Measurements from ENCODE around the gene NOPCHAP1.
A peak's percentile ranks its signal among the peaks of the same experiment; 100 is the strongest.
"Not testable (repeated sequence)": the region's sequence is repeated elsewhere in the genome, so short reads cannot be mapped to it uniquely, and the experiment has no call there.

NOPCHAP1 gene

DNA sequence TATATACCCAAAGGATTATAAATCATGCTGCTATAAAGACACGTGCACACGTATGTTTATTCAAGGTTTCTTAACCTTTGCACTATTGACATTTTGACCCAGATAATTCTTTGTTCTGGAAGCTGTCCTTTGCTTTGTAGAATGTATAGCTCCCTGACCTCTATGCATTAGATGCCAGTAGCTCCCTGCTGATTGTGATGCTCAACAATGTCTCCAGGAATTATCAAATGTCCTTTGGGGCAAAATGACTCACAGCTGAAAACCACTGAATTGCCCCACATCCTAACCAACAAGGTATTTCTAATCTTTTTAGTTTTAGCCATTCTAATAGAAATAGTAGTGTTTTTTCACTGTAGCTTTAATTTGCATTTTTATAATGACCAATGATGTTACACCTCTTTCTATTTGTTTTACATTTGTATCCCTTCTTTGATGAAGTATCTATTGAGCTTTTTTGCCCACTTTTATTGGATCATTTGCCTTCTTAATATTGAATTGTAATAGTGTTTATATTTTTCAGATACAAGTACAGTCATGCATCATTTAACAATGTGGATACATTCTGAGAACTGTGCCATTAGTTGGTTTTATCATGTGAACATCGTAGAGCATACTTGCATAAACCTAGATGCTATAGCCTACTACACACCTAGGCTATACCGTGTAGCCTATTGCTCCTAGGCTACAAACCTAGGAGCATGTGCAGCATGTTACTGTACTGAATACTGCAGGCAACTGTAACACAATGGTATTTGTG, 10.4 kb upstream of the NOPCHAP1 start:
- Mint-ChIP-seq H3K4me1 (ENCODE audit: low read depth in 2 of 2) (no peaks in the 10 kb centered on the region), H3K27me3 (no peaks in the 10 kb centered on the region), H3K27ac (no peak overlapping the region), H3K4me3 (no peak overlapping the region), H3K9me3 (no peaks in the 10 kb centered on the region), H3K36me3 (ENCODE audit: insufficient read depth) (no peaks in the 10 kb centered on the region)
- no peak for ATAC-seq (replicated peaks)
- no peak for DNase-seq

DNA sequence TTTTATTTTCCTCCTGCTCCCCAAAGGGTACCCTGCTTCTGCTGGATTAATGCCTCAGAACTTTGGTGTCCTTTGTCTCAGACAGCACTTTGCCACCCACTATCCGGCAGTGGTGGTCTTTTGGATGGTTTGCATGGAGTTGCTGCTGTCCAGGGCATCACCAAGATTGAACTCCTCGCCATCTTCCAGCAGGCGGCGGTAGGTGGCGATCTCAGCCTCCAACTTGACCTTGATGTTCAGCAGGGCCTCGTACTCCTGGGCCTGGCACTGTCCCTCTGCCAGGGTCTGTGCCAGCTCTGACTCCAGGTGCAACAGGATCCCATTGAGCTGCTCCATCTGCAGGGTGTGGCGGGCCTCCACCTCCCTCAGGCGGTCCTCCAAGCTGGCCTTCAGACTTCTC, 9.4 kb upstream of the NOPCHAP1 start:
- DNase-seq (no peak), ATAC-seq (replicated peaks) (no peak)
- H3K4me3 Mint-ChIP-seq, result no peak overlapping the region
- no peaks in the 10 kb centered on the region for H3K9me3 Mint-ChIP-seq
- H3K36me3 Mint-ChIP-seq (ENCODE audit: insufficient read depth), result no peaks in the 10 kb centered on the region
- no peaks in the 10 kb centered on the region for H3K27me3 Mint-ChIP-seq
- no peaks in the 10 kb centered on the region for H3K4me1 Mint-ChIP-seq (ENCODE audit: low read depth in 2 of 2)
- H3K27ac Mint-ChIP-seq, result no peak overlapping the region

DNA sequence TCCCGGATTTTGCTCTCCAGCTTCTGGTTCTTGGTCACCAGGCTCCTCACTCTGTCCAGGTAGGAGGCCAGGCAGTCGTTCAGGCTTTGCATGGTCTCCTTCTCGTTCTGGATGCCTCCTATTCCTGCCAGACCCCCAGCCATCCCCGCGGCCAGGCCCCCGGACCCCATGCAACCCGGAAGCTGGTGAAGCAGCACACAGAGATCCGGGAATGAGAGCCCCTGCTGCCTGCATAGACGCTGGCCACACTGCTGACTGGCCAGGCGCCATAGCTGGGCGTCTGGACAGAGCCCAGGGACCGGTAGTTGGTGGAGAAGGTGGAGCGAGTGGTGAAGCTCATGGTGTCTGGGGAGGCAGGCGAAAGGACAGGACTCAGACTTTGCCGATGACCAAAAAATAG, 8.4 kb upstream of the NOPCHAP1 start:
- not testable (repeated sequence) for H3K36me3 Mint-ChIP-seq (ENCODE audit: insufficient read depth); DNase-seq; H3K9me3 Mint-ChIP-seq; ATAC-seq (replicated peaks); H3K27ac Mint-ChIP-seq; H3K4me1 Mint-ChIP-seq (ENCODE audit: low read depth in 2 of 2); H3K4me3 Mint-ChIP-seq; H3K27me3 Mint-ChIP-seq

DNA sequence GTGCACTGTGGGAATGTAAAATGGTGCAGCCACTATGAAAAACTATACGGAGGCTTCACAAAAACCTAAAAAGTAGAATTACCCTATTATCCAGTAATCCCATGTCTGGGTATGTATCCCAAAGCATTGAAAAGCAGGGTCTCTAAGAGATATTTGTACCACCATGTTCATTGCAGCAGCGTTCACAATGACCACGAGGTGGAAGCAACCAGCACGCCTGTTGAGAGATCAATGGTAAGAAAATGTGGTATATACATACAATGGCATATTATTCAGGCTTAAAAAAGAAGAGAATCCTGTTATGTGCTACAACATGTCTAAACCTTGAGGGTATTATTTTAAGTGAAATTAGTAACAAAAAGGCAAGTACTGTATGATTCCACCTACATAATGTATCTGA, 910 bp upstream of the NOPCHAP1 start:
- Mint-ChIP-seq H3K4me3 (peak overlapping the region; percentile 83 to 90), H3K4me1 (ENCODE audit: low read depth in 2 of 2) (peaks cover 21 to 31% of the 10 kb centered on the region in 2 donors), H3K27ac (peak overlapping the region in 1 of 2 donors; percentile 62), H3K27me3 (peaks cover 0 to 23% of the 10 kb centered on the region in 2 donors), H3K9me3 (no peaks in the 10 kb centered on the region), H3K36me3 (ENCODE audit: insufficient read depth) (peaks cover 12% of the 10 kb centered on the region)
- DNase-seq, result no peak
- no peak for ATAC-seq (replicated peaks)

DNA sequence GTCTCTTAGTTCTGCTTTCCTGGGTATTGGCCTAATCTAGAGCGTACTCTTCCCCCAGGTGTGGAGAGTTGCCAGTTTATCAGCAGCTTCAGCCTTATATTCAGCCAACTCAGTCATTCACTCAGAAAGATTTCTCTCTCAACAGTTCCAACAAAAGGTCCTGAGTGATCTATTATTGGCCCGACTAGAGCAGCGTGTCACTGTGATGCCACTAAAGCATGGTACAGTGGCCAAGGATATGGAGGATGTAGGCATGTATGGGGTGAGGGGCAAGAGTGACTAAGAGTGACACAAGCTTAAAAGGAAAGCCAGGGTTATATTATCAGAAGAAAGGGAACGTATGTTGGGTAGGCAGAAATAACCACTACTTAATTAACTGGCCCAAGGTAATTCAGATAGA, 4.8 kb downstream of the NOPCHAP1 start:
- H3K36me3 Mint-ChIP-seq (ENCODE audit: insufficient read depth), result peaks cover 42% of the 10 kb centered on the region
- no peaks in the 10 kb centered on the region for H3K27me3 Mint-ChIP-seq
- no peak overlapping the region for H3K27ac Mint-ChIP-seq
- DNase-seq (no peak), ATAC-seq (replicated peaks) (no peak)
- no peaks in the 10 kb centered on the region for H3K9me3 Mint-ChIP-seq
- H3K4me3 Mint-ChIP-seq, result no peak overlapping the region
- peaks cover 16 to 23% of the 10 kb centered on the region in 2 donors for H3K4me1 Mint-ChIP-seq (ENCODE audit: low read depth in 2 of 2)

DNA sequence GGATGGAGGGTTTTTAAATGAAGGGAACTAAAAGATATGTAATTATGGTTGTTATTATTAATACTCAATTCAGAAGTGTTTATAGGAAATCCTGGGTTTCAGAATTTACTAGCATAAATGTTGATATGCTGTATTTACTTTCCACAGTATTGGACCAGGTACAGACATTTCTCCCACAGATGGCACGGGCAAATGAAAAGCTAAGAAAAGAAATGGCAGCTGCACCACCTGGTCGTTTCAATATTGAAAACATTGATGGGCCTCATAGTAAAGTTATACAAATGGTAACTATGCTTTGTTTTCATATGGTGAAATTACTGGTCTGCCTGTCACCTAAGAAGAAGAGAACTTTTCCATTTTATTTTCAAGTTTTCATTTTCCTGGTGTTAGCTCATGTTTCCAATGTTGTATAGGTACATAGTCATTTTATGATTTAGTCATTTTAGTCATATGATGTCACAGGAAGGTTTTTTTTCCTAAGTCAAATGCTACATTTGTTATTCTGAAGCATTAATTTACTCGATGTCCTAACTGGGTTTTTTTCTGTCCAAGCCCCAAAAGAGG, 5.5 kb downstream of the NOPCHAP1 start:
- H3K27me3 Mint-ChIP-seq, result no peaks in the 10 kb centered on the region
- no peak overlapping the region for H3K27ac Mint-ChIP-seq
- H3K4me1 Mint-ChIP-seq (ENCODE audit: low read depth in 2 of 2), result peaks cover 16 to 21% of the 10 kb centered on the region in 2 donors
- ATAC-seq (replicated peaks) (no peak), DNase-seq (no peak)
- no peak overlapping the region for H3K4me3 Mint-ChIP-seq
- peaks cover 45% of the 10 kb centered on the region for H3K36me3 Mint-ChIP-seq (ENCODE audit: insufficient read depth)
- H3K9me3 Mint-ChIP-seq, result no peaks in the 10 kb centered on the region

DNA sequence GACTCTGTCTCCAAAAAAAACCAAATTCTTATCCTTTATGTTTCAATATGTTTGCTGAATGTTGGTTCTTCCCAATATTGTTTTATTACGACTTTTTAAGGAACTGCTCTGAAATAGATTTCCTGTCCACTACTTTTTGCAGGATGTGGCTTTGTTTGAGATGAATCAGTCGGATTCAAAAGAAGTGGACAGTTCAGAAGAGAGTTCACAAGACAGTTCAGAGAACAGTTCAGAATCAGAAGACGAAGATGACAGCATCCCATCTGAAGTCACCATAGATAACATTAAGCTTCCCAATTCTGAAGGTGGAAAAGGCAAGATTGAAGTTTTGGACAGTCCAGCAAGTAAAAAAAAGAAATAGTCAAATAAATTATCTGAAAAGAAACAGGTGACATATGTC, 8.2 kb downstream of the NOPCHAP1 start:
- Mint-ChIP-seq H3K4me1 (ENCODE audit: low read depth in 2 of 2) (peaks cover 0 to 4% of the 10 kb centered on the region in 2 donors), H3K9me3 (no peaks in the 10 kb centered on the region), H3K27me3 (no peaks in the 10 kb centered on the region), H3K4me3 (no peak overlapping the region), H3K36me3 (ENCODE audit: insufficient read depth) (peaks cover 44% of the 10 kb centered on the region), H3K27ac (no peak overlapping the region)
- ATAC-seq (replicated peaks), result no peak
- DNase-seq, result no peak

DNA sequence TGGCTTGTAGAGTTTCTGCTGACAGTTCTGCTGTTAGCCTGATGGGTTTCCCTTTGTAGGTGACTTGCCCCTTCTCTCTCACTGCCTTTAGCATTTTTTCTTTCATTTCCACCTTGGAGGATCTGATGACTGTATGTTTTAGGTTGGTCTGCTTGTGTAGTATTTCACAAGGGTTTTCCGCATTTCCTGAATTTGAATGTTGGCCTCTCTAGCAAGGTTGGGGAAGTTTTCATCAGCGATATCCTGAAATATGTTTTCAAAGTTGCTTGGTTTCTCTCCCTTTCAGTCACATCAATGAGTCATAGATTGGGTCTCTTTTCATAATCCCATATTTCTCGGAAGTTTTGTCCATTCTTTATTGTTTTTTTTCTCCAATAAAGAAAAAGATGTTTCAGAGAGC, 11.4 kb downstream of the NOPCHAP1 start:
- Mint-ChIP-seq H3K4me1 (ENCODE audit: low read depth in 2 of 2) (peaks cover 0 to 6% of the 10 kb centered on the region in 2 donors), H3K4me3 (no peak overlapping the region), H3K27me3 (no peaks in the 10 kb centered on the region), H3K9me3 (no peaks in the 10 kb centered on the region), H3K27ac (no peak overlapping the region), H3K36me3 (ENCODE audit: insufficient read depth) (peaks cover 46% of the 10 kb centered on the region)
- ATAC-seq (replicated peaks) (no peak), DNase-seq (no peak)

DNA sequence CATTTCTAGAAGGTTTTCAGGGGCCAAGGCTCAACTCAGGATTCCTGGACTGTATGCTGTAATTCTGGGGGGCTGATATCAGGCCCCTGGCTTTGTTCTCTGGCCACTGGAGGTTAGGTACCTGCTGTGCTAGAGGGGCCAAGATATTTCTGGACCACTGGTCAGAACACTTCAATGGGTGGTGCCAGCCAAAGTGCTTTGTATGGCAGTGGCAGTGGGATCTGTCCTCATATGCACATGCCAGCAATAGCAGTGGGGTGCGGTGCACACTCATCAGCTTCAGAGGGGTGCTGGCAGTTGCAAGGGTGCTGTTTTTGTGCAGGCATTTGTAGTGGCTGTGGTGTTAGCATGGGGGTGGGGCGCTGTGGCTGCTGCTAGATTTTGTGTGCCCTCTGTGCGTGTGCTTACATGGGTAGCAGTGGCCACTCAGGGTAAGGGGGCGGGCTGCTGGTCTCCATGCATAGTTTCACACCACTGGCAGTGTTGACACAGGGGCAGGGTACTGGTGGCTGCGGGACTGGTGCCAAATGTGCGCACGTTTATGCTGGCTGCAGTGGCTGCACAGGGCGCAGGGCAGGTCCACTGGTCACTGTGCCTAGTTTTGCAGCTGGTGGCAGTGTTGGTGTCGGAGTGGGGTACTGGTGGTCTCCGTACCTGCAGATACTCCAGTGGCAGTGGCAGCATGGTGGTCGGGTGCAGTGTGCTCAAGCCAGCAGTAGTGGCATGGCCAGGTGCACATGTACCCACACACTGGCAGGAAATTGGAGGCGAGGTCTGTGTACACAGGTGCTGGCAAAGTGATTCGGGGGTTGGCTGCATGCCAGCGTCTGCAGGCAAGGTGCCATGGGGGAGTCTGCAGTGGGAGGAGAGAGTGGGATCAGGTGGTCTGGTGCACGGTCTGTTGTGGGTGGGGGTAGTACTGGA, 12.6 kb downstream of the NOPCHAP1 start:
- H3K4me1 Mint-ChIP-seq (ENCODE audit: low read depth in 2 of 2), result peaks cover 0 to 6% of the 10 kb centered on the region in 2 donors
- DNase-seq, result no peak
- H3K4me3 Mint-ChIP-seq, result no peak overlapping the region
- no peak for ATAC-seq (replicated peaks)
- H3K36me3 Mint-ChIP-seq (ENCODE audit: insufficient read depth), result peaks cover 38% of the 10 kb centered on the region
- no peaks in the 10 kb centered on the region for H3K27me3 Mint-ChIP-seq
- no peaks in the 10 kb centered on the region for H3K9me3 Mint-ChIP-seq
- H3K27ac Mint-ChIP-seq, result no peak overlapping the region

DNA sequence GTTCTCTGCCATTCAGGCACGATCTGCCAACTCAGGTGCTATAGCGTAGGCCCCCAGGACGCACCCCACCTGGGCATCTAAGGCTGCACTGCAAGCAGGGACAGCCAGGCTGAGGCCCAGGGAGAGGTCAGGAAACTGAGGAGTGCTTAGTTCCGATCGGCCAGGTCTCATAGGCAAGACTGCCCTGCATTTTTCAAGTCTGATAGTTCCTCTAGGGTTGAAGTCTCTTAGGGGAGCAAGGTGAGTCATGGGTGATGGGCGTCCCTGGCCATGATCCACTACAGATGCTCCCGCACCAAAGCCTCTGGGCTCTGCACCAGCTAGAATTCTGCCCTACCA, 13.2 kb downstream of the NOPCHAP1 start:
- no peak overlapping the region for H3K27ac Mint-ChIP-seq
- no peaks in the 10 kb centered on the region for H3K9me3 Mint-ChIP-seq
- ATAC-seq (replicated peaks), result no peak
- DNase-seq, result no peak
- peaks cover 41% of the 10 kb centered on the region for H3K36me3 Mint-ChIP-seq (ENCODE audit: insufficient read depth)
- H3K4me1 Mint-ChIP-seq (ENCODE audit: low read depth in 2 of 2), result peaks cover 0 to 6% of the 10 kb centered on the region in 2 donors
- no peak overlapping the region for H3K4me3 Mint-ChIP-seq
- H3K27me3 Mint-ChIP-seq, result no peaks in the 10 kb centered on the region

DNA sequence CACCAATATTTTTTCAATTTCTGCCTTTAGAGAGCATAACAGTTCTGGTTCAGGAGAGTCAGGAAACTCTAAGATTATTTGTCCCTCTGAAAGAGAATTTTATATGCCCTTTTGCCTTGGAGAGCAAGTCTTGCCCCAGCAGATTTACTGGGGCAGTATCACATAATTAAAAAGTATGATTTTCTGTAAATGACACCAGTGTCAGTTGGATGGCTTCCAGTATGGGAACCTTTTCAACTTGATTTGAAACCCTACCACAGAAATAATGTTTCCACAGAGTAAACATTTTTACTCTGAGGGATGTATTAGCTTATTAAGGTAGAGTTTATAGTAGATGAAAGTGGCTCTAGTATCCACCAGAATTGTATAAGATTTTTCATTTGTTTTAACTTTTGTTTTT, 15.4 kb downstream of the NOPCHAP1 start:
- Mint-ChIP-seq H3K27ac (no peak overlapping the region), H3K4me3 (no peak overlapping the region), H3K27me3 (no peaks in the 10 kb centered on the region), H3K36me3 (ENCODE audit: insufficient read depth) (peaks cover 22% of the 10 kb centered on the region), H3K4me1 (ENCODE audit: low read depth in 2 of 2) (peaks cover 0 to 7% of the 10 kb centered on the region in 2 donors), H3K9me3 (no peaks in the 10 kb centered on the region)
- ATAC-seq (replicated peaks), result no peak
- DNase-seq, result no peak

DNA sequence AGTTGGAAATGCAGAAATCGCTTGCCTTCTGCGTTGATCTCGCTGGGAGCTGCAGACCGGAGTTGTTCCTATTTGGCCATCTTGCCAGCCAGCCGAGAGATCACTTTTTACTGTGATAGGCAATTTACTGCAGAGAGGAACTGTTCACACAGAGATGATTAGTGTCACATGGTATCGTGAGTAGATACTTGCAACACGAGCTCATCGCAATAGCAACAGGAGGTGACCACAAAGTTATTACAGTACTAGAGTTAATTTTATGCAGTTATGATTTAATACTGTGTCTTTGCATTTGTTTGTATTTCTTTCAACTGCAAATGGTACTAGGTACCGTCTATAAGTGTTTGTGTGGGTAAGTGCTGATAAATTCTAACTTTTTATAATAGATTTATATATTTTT, 27.8 kb downstream of the NOPCHAP1 start:
- Mint-ChIP-seq H3K9me3 (peaks cover 3 to 9% of the 10 kb centered on the region in 2 donors), H3K36me3 (ENCODE audit: insufficient read depth) (peaks cover 12% of the 10 kb centered on the region), H3K4me1 (ENCODE audit: low read depth in 2 of 2) (peaks cover 0 to 2% of the 10 kb centered on the region in 2 donors), H3K27me3 (no peaks in the 10 kb centered on the region), H3K4me3 (no peak overlapping the region), H3K27ac (no peak overlapping the region)
- no peak for DNase-seq
- ATAC-seq (replicated peaks), result no peak

DNA sequence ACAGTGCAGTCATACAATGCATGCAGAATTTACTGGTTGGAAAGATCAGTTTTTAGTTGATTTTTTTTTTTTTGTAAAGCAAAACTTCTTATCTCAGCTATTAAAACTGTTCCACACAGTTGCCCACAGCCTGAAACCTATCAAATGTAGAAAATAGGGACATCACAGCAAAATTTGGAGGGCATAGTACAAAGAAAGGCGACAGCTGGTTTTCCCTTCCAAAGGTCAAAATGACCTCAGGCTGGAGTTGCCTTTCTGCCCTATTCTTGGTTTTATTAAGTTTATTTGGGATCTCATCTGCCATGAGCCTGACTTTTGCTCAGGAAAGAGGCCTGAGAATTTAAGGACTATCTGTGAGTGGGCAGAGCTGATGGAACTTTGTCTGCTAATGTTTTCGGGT, 28.5 kb downstream of the NOPCHAP1 start:
- Mint-ChIP-seq H3K27ac (no peak overlapping the region), H3K4me1 (ENCODE audit: low read depth in 2 of 2) (peaks cover 0 to 2% of the 10 kb centered on the region in 2 donors), H3K27me3 (no peaks in the 10 kb centered on the region), H3K9me3 (peaks cover 3 to 9% of the 10 kb centered on the region in 2 donors), H3K4me3 (no peak overlapping the region), H3K36me3 (ENCODE audit: insufficient read depth) (peaks cover 12% of the 10 kb centered on the region)
- DNase-seq (no peak), ATAC-seq (replicated peaks) (no peak)
